Astrocyte (in vitro differentiated cells and primary cell): Measurements from ENCODE around the gene TPO. TPM values are rescaled to one million over a fixed set of nuclear protein-coding genes. Genes with fewer than 3 reads are reported as not detected.
"Not testable (repeated sequence)": the region's sequence is repeated elsewhere in the genome, so short reads cannot be mapped to it uniquely, and the experiment has no call there.

ENCODE experiments used
- DNase-seq: peaks from one replicate; pipeline ENCODE4 v3.0.0-alpha.2; 2010; ENCODE audit warnings: low read depth
- FAIRE-seq: peaks from 2 replicates; lab custom pipeline; 2011; peaks lifted over from hg19 to GRCh38; lab: Jason Lieb, UNC
- H2AFZ ChIP-seq: 2 replicates; pipeline ENCODE4 v1.6.0; 2012; ENCODE audit warnings: low read depth, low read length, inconsistent platforms
- H3K27ac ChIP-seq: 2 replicates; pipeline ENCODE4 v1.5.1; 2011; ENCODE audit warnings: low read depth, low read length, inconsistent platforms
- H3K27me3 ChIP-seq: 2 replicates; pipeline ENCODE4 v1.6.0; 2011; ENCODE audit warnings: low read length, inconsistent platforms; ENCODE audit not compliant: insufficient read depth
- H3K36me3 ChIP-seq: 2 replicates; pipeline ENCODE4 v1.5.1; 2011; ENCODE audit warnings: low read length, inconsistent platforms; ENCODE audit not compliant: insufficient read depth
- H3K4me1 ChIP-seq: 2 replicates; pipeline ENCODE4 v1.5.1; 2011; ENCODE audit warnings: low read length, inconsistent platforms; ENCODE audit not compliant: insufficient read depth
- H3K4me2 ChIP-seq: 2 replicates; pipeline ENCODE4 v1.6.0; 2012; ENCODE audit warnings: low read length, inconsistent platforms
- H3K4me3 ChIP-seq: 2 replicates; pipeline ENCODE4 v1.5.1; 2011; ENCODE audit warnings: low read depth, mild to moderate bottlenecking, low read length, inconsistent platforms; ENCODE audit not compliant: insufficient read depth
- H3K79me2 ChIP-seq: 2 replicates; pipeline ENCODE4 v1.6.0; 2012; ENCODE audit warnings: mild to moderate bottlenecking, low read length, inconsistent platforms; ENCODE audit not compliant: insufficient read depth
- H3K9ac ChIP-seq: 2 replicates; pipeline ENCODE4 v1.6.0; 2012; ENCODE audit warnings: mild to moderate bottlenecking, low read length, inconsistent platforms
- H3K9me3 ChIP-seq: 2 replicates; pipeline ENCODE4 v1.5.1; 2012; ENCODE audit warnings: low read depth, mild to moderate bottlenecking, low read length, inconsistent platforms; ENCODE audit not compliant: insufficient read depth
- H4K20me1 ChIP-seq: 2 replicates; pipeline ENCODE4 v1.6.0; 2012; ENCODE audit warnings: low read length, inconsistent platforms; ENCODE audit not compliant: insufficient read depth
- H3K27ac Mint-ChIP-seq: one replicate; pipeline ENCODE4 v1.8.0; 2021; ENCODE audit warnings: mild to moderate bottlenecking, mixed read lengths; ENCODE audit not compliant: unreplicated experiment
- H3K27me3 Mint-ChIP-seq: one replicate; pipeline ENCODE4 v1.8.0; 2021; ENCODE audit warnings: low read depth, mixed read lengths; ENCODE audit not compliant: unreplicated experiment
- H3K36me3 Mint-ChIP-seq: one replicate; pipeline ENCODE4 v1.8.0; 2021; ENCODE audit warnings: low read depth, mixed read lengths; ENCODE audit not compliant: unreplicated experiment
- H3K4me1 Mint-ChIP-seq: one replicate; pipeline ENCODE4 v1.8.0; 2021; ENCODE audit warnings: low read depth, mixed read lengths; ENCODE audit not compliant: unreplicated experiment
- H3K4me3 Mint-ChIP-seq: one replicate; pipeline ENCODE4 v1.8.0; 2021; ENCODE audit warnings: mild to moderate bottlenecking, moderate library complexity, mixed read lengths; ENCODE audit not compliant: unreplicated experiment
- H3K9me3 Mint-ChIP-seq: one replicate; pipeline ENCODE4 v1.8.0; 2021; ENCODE audit warnings: mild to moderate bottlenecking, mixed read lengths; ENCODE audit not compliant: unreplicated experiment
- CTCF ChIP-seq: IDR thresholded peaks from 2 replicates; pipeline ENCODE4 v1.5.1; 2011; ENCODE audit warnings: low read depth, mild to moderate bottlenecking, inconsistent platforms, low read length, moderate library complexity; ENCODE audit not compliant: insufficient read depth
- EZH2 ChIP-seq: IDR thresholded peaks from 2 replicates; pipeline ENCODE4 v1.6.1; 2012; ENCODE audit warnings: mild to moderate bottlenecking, low read length, inconsistent platforms; ENCODE audit not compliant: insufficient read depth
- total RNA-seq: library from RNA; stranded (reverse); gene quantifications from 2 replicates; pipeline ENCODE4 v1.2.1, GENCODE V29; 2021

TPO gene
- total RNA-seq, 1 donor from 2014 or later, result not detected

DNA sequence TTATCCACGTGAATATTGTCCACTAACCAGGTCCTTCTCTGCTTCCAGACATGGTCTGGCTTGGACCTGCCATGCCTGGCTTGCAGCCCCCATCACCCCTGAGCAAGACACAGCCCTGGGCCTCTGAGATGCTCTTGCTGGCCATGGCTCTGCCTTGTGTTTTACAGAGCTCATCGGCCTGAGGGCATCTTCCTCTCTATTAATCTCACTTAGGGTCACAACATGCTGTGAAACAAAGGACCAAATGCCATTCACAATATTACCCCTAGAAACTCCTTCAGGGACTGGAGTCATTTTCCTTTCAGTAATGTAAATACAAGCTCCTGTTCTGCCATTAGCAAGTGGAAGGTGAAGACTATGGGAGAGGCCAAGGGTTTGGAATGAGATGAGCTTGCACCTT lies 6.8 kb upstream of the TPO start:
- no peak overlapping the region for H3K4me3 ChIP-seq
- Mint-ChIP-seq H3K9me3 (peaks cover 2% of the 10 kb centered on the region), H3K27me3 (peaks cover 20% of the 10 kb centered on the region), H3K27ac (no peak overlapping the region), H3K4me3 (no peak overlapping the region), H3K4me1 (no peaks in the 10 kb centered on the region), H3K36me3 (no peaks in the 10 kb centered on the region)
- FAIRE-seq (no peak), DNase-seq (no peak)
- no peaks in the 10 kb centered on the region for H3K27me3 ChIP-seq
- no peak overlapping the region for H3K4me2 ChIP-seq
- H3K27ac ChIP-seq, result no peak overlapping the region
- TF ChIP-seq EZH2 (no peak), CTCF (no peak)
- H3K4me1 ChIP-seq, result no peaks in the 10 kb centered on the region
- H2AFZ ChIP-seq, result no peak overlapping the region
- H3K9ac ChIP-seq, result no peak overlapping the region
- no peaks in the 10 kb centered on the region for H3K36me3 ChIP-seq
- H4K20me1 ChIP-seq, result no peaks in the 10 kb centered on the region
- H3K79me2 ChIP-seq, result no peaks in the 10 kb centered on the region
- H3K9me3 ChIP-seq, result no peaks in the 10 kb centered on the region

GRCh38 chr2:1407950-1408675 lies 5.2 kb upstream of the TPO start:
- Mint-ChIP-seq H3K9me3 (no peaks in the 10 kb centered on the region), H3K4me1 (no peaks in the 10 kb centered on the region), H3K27ac (no peak overlapping the region), H3K4me3 (no peak overlapping the region), H3K27me3 (peaks cover 16% of the 10 kb centered on the region), H3K36me3 (no peaks in the 10 kb centered on the region)
- Histone ChIP-seq H3K9ac (no peak overlapping the region), H3K36me3 (no peaks in the 10 kb centered on the region), H4K20me1 (no peaks in the 10 kb centered on the region), H3K9me3 (no peaks in the 10 kb centered on the region), H3K4me1 (no peaks in the 10 kb centered on the region), H3K27me3 (no peaks in the 10 kb centered on the region), H3K4me3 (no peak overlapping the region), H3K4me2 (no peak overlapping the region), H2AFZ (no peak overlapping the region), H3K27ac (no peak overlapping the region), H3K79me2 (no peaks in the 10 kb centered on the region)
- DNase-seq (no peak), FAIRE-seq (no peak)
- TF ChIP-seq EZH2 (no peak), CTCF (no peak)

DNA sequence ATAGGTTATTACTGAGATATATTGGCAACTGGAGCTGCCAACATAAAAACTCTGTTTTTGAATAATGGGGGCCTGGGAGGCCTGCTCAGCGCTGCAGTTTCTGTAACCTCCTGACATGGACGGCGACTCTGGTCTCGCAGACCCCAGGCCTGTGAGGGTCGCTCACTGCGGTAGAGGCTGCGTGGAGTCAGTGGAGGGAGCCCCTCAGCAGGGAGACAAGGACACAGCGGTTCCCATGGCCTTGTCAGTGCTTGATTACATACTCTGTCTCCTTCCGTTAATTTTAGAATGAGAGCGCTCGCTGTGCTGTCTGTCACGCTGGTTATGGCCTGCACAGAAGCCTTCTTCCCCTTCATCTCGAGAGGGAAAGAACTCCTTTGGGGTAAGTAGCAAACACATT lies 858 bp downstream of the TPO start:
- DNase-seq, result no peak
- Mint-ChIP-seq H3K27me3 (peaks cover 9% of the 10 kb centered on the region), H3K36me3 (peaks cover 2% of the 10 kb centered on the region), H3K4me1 (no peaks in the 10 kb centered on the region), H3K9me3 (no peaks in the 10 kb centered on the region), H3K27ac (no peak overlapping the region), H3K4me3 (no peak overlapping the region)
- Histone ChIP-seq H2AFZ (no peak overlapping the region), H3K4me1 (no peaks in the 10 kb centered on the region), H3K79me2 (no peaks in the 10 kb centered on the region), H3K36me3 (no peaks in the 10 kb centered on the region), H3K9ac (no peak overlapping the region), H3K4me3 (no peak overlapping the region), H3K27me3 (no peaks in the 10 kb centered on the region), H3K9me3 (no peaks in the 10 kb centered on the region), H4K20me1 (no peaks in the 10 kb centered on the region), H3K4me2 (no peak overlapping the region), H3K27ac (no peak overlapping the region)
- no peak for FAIRE-seq
- TF ChIP-seq EZH2, result no peak
- no peak for TF ChIP-seq CTCF

- H3K4me3 Mint-ChIP-seq, result not testable (repeated sequence)
Observed at GRCh38 chr2:1414901-1415300, 1.6 kb downstream of the TPO start.

More at GRCh38 chr2:1414901-1415300, 1.6 kb downstream of the TPO start:
- H3K36me3 Mint-ChIP-seq, H3K79me2 ChIP-seq, H3K27ac ChIP-seq, H3K27ac Mint-ChIP-seq, H3K27me3 ChIP-seq, DNase-seq, H3K4me2 ChIP-seq, H3K36me3 ChIP-seq, H3K4me1 Mint-ChIP-seq, H3K9me3 ChIP-seq, H3K4me1 ChIP-seq, FAIRE-seq, H3K4me3 ChIP-seq, H4K20me1 ChIP-seq, H3K9ac ChIP-seq, H2AFZ ChIP-seq, H3K9me3 Mint-ChIP-seq: not testable (repeated sequence)
- peaks cover 11% of the 10 kb centered on the region for H3K27me3 Mint-ChIP-seq
